ENCODE data around the gene KIAA0232.

GRCh38 chr4:6901669-6902317 lies 119.3 kb downstream of the KIAA0232 start:
- TF ChIP-seq CTCF (IDR thresholded peaks at IDR 0.05) (no peak), POLR2A (IDR thresholded peaks at IDR 0.05) (no peak)
